Neutrophil (primary cell): ENCODE results near the gene HSD17B12.

Experiments
- H3K27ac ChIP-seq: fragments of 200-600 bp; sonication (generic); 2 replicates; pipeline ENCODE4 v1.5.1; 2016; ENCODE audit warnings: mild to moderate bottlenecking, moderate library complexity
- H3K27me3 ChIP-seq: fragments of 200-600 bp; sonication (generic); 2 replicates; pipeline ENCODE4 v1.6.0; 2016; ENCODE audit warnings: mild to moderate bottlenecking
- H3K36me3 ChIP-seq: fragments of 200-600 bp; sonication (generic); 2 replicates; pipeline ENCODE4 v1.5.1; 2017
- H3K4me1 ChIP-seq, 2 experiments: fragments of 200-600 bp in 1 of 2; sonication (generic) in 1 of 2; 1 replicate in 1 of 2; 2 replicates in 1 of 2; pipeline versions ENCODE4 v1.5.1 to v1.6.1; 2013 to 2016; ENCODE audit warnings: low read depth in 1 of 2, low read length in 1 of 2, mild to moderate bottlenecking in 1 of 2, moderate library complexity in 1 of 2; ENCODE audit not compliant: control insufficient read depth in 1 of 2, insufficient read depth in 1 of 2
- H3K4me3 ChIP-seq, 2 experiments: fragments of 200-600 bp in 1 of 2; sonication (generic) in 1 of 2; 1 replicate in 1 of 2; 2 replicates in 1 of 2; pipeline ENCODE4 v1.5.1; 2013 to 2016; ENCODE audit warnings: low read depth in 1 of 2, low read length in 1 of 2, mild to moderate bottlenecking in 1 of 2, moderate library complexity in 1 of 2
- H3K9me3 ChIP-seq: fragments of 200-600 bp; sonication (generic); 2 replicates; pipeline ENCODE4 v1.5.1; 2016
- TF ChIP-seq, protein P1 (sequence below): fragments of 200-600 bp; sonication (generic); IDR thresholded peaks from 2 replicates; pipeline ENCODE4 v1.5.1; 2016; ENCODE audit warnings: antibody characterized with exemption

Gene HSD17B12

DNA sequence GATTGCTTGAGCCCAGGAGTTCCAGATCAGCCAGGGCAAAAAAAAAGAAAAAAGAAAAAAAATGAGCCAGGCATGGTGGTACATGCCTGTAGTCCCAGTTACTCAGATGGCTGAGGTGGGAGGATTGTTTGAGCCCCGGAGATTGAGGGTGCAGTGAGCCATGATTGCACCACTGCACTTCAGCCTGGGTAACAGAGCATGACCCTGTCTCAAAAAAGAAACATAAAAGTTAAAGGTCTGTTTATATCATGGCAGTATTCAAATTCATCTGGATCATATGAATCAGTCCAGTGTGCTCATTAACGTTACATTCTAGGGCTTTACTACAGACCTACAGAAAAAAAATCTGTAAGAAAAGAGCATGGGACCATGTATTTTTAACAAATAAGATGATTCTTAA, 13.9 kb downstream of the HSD17B12 start:
- H3K36me3 ChIP-seq: no peaks in the 10 kb centered on the region
- no peaks in the 10 kb centered on the region for H3K27me3 ChIP-seq
- no peak overlapping the region for H3K4me3 ChIP-seq
- no peak overlapping the region for H3K27ac ChIP-seq
- no peaks in the 10 kb centered on the region for H3K9me3 ChIP-seq
- H3K4me1 ChIP-seq: peaks cover 25 to 32% of the 10 kb centered on the region in 2 experiments
- TF ChIP-seq, protein P1, sequence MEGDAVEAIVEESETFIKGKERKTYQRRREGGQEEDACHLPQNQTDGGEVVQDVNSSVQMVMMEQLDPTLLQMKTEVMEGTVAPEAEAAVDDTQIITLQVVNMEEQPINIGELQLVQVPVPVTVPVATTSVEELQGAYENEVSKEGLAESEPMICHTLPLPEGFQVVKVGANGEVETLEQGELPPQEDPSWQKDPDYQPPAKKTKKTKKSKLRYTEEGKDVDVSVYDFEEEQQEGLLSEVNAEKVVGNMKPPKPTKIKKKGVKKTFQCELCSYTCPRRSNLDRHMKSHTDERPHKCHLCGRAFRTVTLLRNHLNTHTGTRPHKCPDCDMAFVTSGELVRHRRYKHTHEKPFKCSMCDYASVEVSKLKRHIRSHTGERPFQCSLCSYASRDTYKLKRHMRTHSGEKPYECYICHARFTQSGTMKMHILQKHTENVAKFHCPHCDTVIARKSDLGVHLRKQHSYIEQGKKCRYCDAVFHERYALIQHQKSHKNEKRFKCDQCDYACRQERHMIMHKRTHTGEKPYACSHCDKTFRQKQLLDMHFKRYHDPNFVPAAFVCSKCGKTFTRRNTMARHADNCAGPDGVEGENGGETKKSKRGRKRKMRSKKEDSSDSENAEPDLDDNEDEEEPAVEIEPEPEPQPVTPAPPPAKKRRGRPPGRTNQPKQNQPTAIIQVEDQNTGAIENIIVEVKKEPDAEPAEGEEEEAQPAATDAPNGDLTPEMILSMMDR: no peak

DNA sequence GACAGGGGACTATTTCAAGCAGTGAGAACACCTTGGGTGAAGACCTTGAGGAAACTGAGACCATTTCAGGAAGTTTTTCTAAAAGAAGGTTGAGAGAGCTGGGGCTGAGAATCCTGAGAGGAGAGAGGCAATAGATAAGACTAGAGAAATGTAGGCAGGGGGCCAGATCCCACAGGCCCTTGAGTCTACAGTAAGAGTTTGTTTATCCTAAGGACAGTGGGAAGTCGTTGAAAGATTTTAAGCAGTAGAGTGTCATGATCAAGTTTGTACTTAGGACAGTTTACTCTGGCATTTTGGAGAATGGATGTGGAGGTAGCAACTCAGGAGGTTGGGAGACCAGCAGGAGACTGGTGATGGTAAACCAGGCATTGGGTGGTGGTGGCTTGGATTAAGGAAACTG, 17.1 kb downstream of the HSD17B12 start:
- Histone ChIP-seq H3K4me1 (peaks cover 3 to 9% of the 10 kb centered on the region in 2 experiments), H3K27me3 (no peaks in the 10 kb centered on the region), H3K4me3 (no peak overlapping the region), H3K36me3 (no peaks in the 10 kb centered on the region), H3K9me3 (no peaks in the 10 kb centered on the region), H3K27ac (no peak overlapping the region)
- TF ChIP-seq, protein P1: no peak

DNA sequence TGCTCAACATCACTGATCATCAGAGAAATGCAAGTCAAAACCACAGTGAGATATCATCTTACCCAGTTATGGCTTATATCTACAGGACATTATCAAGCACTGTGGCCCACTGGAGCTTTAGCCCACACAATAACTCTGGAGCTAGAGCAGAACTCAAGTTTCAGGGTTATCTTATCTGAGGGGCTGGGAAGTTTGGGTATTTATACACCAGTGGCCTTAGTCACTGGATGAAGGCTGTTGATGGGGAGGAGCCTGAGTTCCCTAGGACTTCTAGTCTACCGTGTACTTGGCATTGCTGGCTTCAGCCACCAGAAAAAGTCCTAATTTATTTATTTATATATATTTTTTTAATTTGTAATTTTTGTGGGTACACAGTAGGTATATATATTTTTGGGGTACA, 19.3 kb downstream of the HSD17B12 start:
- H3K4me1 ChIP-seq: no peaks in the 10 kb centered on the region
- no peak overlapping the region for H3K4me3 ChIP-seq
- H3K9me3 ChIP-seq: no peaks in the 10 kb centered on the region
- no peaks in the 10 kb centered on the region for H3K36me3 ChIP-seq
- TF ChIP-seq, protein P1: no peak
- no peak overlapping the region for H3K27ac ChIP-seq
- no peaks in the 10 kb centered on the region for H3K27me3 ChIP-seq

DNA sequence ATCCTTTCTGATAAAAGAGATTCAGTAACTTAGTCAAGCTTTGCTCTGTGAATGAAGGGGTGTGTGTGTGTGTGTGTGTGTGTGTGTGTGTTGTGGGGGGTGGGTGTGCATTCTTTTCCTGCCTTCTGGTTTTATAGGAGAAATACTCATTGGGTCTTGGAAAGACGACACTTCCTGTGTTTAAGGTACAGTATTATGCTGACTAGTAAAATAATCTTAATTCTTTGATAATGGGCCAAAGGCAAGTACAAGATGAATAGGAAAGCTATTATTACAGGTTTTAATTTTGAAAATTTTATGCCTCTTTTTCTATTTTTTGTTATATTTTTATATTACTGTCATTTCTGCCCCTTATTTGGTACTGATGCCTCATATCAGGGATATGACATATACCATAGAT, 26.1 kb downstream of the HSD17B12 start:
- H3K36me3 ChIP-seq: no peaks in the 10 kb centered on the region
- no peaks in the 10 kb centered on the region for H3K9me3 ChIP-seq
- no peak overlapping the region for H3K27ac ChIP-seq
- no peak overlapping the region for H3K4me3 ChIP-seq
- H3K27me3 ChIP-seq: no peaks in the 10 kb centered on the region
- no peaks in the 10 kb centered on the region for H3K4me1 ChIP-seq
- TF ChIP-seq, protein P1: no peak

DNA sequence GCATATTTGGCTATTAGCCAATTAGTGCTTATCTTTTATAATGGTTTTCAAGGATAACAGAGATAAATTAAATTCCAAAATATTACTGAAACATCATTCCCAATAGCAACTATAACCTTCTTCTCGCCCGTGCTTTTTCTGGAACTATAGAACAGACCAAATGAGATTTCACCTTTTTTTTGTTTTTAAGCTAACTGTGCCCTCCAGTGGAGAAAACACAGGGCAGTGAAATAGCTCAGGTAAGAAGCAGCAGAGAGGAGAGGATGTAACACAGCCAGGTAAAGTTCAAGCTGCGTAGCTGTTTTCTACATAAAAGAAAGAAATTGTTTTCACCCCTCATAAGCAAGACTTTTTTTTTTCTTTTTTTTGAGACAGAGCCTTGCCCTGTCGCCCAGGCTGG, 28.2 kb downstream of the HSD17B12 start:
- H3K27ac ChIP-seq: no peak overlapping the region
- H3K9me3 ChIP-seq: no peaks in the 10 kb centered on the region
- H3K4me1 ChIP-seq: no peaks in the 10 kb centered on the region
- H3K27me3 ChIP-seq: no peaks in the 10 kb centered on the region
- no peaks in the 10 kb centered on the region for H3K36me3 ChIP-seq
- no peak overlapping the region for H3K4me3 ChIP-seq
- TF ChIP-seq, protein P1: no peak

DNA sequence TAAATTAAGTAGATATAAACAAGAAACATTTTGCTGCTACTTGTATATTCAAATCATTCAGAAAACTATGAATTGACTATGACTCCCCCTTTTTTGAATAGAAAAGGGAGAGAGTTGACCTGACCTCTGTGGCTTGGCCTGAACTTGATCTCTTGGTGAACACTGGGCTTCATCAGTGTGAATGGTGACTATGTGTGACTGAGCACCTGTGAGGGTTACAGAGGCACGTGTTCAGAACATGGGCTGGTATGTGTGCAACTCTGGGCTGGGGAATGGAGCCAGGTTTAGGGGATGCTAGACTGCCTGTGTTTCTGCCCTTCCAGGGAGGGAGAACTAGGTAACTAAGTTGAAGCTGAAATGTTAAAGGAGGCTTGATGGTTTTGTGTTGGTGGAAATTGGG, 29.2 kb downstream of the HSD17B12 start:
- TF ChIP-seq, protein P1: no peak
- Histone ChIP-seq H3K4me1 (no peaks in the 10 kb centered on the region), H3K9me3 (no peaks in the 10 kb centered on the region), H3K36me3 (no peaks in the 10 kb centered on the region), H3K4me3 (no peak overlapping the region), H3K27ac (no peak overlapping the region), H3K27me3 (no peaks in the 10 kb centered on the region)
